Calu3 (cell line): Measurements from ENCODE around the gene PBLD. TPM values are rescaled to one million over a fixed set of nuclear protein-coding genes. Genes with fewer than 3 reads are reported as not detected.

Experiments used
- BruUV-seq: library from RNA; stranded (reverse); fragments of 400-500 nt; replicated peaks from 2 replicates; lab custom pipeline; 2021; lab: Mats Ljungman, UMichigan
- CTCF ChIA-PET: fragments of 300-600 bp; sonication (Branson Sonifier 250); formaldehyde crosslinking; loops from one replicate; lab custom pipeline; 2022; ENCODE audit warnings: antibody characterized with exemption; lab: Charles Lee
- DNase-seq: peaks from one replicate; pipeline ENCODE4 v3.0.0; 2022
- H3K27ac Mint-ChIP-seq: one replicate; pipeline ENCODE4 v1.8.0; 2022; ENCODE audit warnings: mixed read lengths; ENCODE audit not compliant: unreplicated experiment
- H3K27me3 Mint-ChIP-seq: one replicate; pipeline ENCODE4 v1.8.0; 2022; ENCODE audit warnings: mixed read lengths; ENCODE audit not compliant: unreplicated experiment
- H3K36me3 Mint-ChIP-seq: one replicate; pipeline ENCODE4 v1.8.0; 2022; ENCODE audit warnings: mild to moderate bottlenecking, moderate library complexity, mixed read lengths; ENCODE audit not compliant: insufficient read depth, unreplicated experiment
- H3K4me1 Mint-ChIP-seq: one replicate; pipeline ENCODE4 v1.8.0; 2022; ENCODE audit warnings: mild to moderate bottlenecking, low read depth, mixed read lengths; ENCODE audit not compliant: unreplicated experiment
- H3K4me3 Mint-ChIP-seq: one replicate; pipeline ENCODE4 v1.8.0; 2022; ENCODE audit warnings: mild to moderate bottlenecking, low read depth, moderate library complexity, mixed read lengths; ENCODE audit not compliant: unreplicated experiment
- H3K9me3 Mint-ChIP-seq: one replicate; pipeline ENCODE4 v1.8.0; 2022; ENCODE audit warnings: low read depth, mixed read lengths; ENCODE audit not compliant: unreplicated experiment
- intact Hi-C: fragments of 100-400 bp; cut with micrococcal nuclease; formaldehyde crosslinking; loops from one replicate; pipeline ENCODE4 v1.10.0; 2022; ENCODE audit not compliant: unreplicated experiment
- total RNA-seq: library from RNA; stranded (reverse); gene quantifications from 2 replicates; pipeline ENCODE4 v1.2.3, GENCODE V29; 2022
- TF ChIP-seq, protein P1 (sequence below): fragments of 200-600 bp; IDR thresholded peaks from one replicate; pipeline ENCODE4 v1.8.0; 2022; ENCODE audit warnings: antibody characterized with exemption; ENCODE audit not compliant: unreplicated experiment

PBLD gene
- total RNA-seq, 1 experiment from 2014 or later: 8.9 TPM

- intact Hi-C loops: no loop called here
- H3K27me3 Mint-ChIP-seq: peaks cover 14% of the 10 kb centered on the region
- CTCF ChIA-PET: no interaction called here
These were observed 71.4 kb downstream of the PBLD start for GRCh38 chr10:68261132-68261856.

GRCh38 chr10:68253346-68253745, 79.4 kb downstream of the PBLD start:
- Mint-ChIP-seq H3K4me1 (no peaks in the 10 kb centered on the region), H3K4me3 (no peak overlapping the region), H3K36me3 (no peaks in the 10 kb centered on the region), H3K9me3 (no peaks in the 10 kb centered on the region), H3K27ac (no peak overlapping the region), H3K27me3 (peaks cover 60% of the 10 kb centered on the region)
- CTCF ChIA-PET: no interaction called here
- TF ChIP-seq, protein P1, sequence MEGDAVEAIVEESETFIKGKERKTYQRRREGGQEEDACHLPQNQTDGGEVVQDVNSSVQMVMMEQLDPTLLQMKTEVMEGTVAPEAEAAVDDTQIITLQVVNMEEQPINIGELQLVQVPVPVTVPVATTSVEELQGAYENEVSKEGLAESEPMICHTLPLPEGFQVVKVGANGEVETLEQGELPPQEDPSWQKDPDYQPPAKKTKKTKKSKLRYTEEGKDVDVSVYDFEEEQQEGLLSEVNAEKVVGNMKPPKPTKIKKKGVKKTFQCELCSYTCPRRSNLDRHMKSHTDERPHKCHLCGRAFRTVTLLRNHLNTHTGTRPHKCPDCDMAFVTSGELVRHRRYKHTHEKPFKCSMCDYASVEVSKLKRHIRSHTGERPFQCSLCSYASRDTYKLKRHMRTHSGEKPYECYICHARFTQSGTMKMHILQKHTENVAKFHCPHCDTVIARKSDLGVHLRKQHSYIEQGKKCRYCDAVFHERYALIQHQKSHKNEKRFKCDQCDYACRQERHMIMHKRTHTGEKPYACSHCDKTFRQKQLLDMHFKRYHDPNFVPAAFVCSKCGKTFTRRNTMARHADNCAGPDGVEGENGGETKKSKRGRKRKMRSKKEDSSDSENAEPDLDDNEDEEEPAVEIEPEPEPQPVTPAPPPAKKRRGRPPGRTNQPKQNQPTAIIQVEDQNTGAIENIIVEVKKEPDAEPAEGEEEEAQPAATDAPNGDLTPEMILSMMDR: no peak
- intact Hi-C loops: no loop called here
- no peak for DNase-seq
- BruUV-seq: no TSS peak

More at GRCh38 chr10:68261132-68261856, 71.4 kb downstream of the PBLD start:
- Mint-ChIP-seq H3K4me3 (no peak overlapping the region), H3K9me3 (peaks cover 3% of the 10 kb centered on the region), H3K4me1 (no peaks in the 10 kb centered on the region), H3K27ac (no peak overlapping the region), H3K36me3 (no peaks in the 10 kb centered on the region)
- TF ChIP-seq, protein P1: no peak
- no TSS peak for BruUV-seq
- DNase-seq: no peak

GRCh38 chr10:68251625-68252495, 80.9 kb downstream of the PBLD start:
- H3K27ac Mint-ChIP-seq: no peak overlapping the region
- no peaks in the 10 kb centered on the region for H3K36me3 Mint-ChIP-seq
- CTCF ChIA-PET: no interaction called here
- peaks cover 52% of the 10 kb centered on the region for H3K27me3 Mint-ChIP-seq
- no peaks in the 10 kb centered on the region for H3K4me1 Mint-ChIP-seq
- BruUV-seq: no TSS peak
- H3K4me3 Mint-ChIP-seq: no peak overlapping the region
- TF ChIP-seq, protein P1: no peak
- DNase-seq: no peak
- H3K9me3 Mint-ChIP-seq: no peaks in the 10 kb centered on the region
- intact Hi-C loops: no loop called here

DNA sequence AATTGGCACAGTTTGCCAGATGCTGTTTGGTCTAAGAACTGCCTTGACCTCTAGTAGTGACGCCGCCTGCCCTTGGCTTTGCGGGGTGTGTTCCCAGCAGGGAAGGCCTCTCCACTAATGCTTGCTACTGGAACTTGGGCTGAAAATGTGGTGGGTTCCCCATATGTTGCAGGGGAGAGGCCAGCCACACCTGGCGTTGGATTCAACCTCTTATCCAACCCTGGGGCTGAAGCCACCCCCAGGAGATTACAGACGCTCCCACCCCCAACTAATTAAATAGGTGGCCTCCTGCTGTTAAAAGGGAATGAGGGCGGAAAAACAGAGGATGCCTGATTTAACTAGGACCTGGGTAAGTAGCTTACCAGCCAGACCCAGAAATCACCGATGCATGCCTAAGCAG, 81.6 kb downstream of the PBLD start:
- H3K27me3 Mint-ChIP-seq: peaks cover 45% of the 10 kb centered on the region
- TF ChIP-seq, protein P1: no peak
- CTCF ChIA-PET: no interaction called here

More for the DNA sequence above, 81.6 kb downstream of the PBLD start:
- intact Hi-C loops: no loop called here
- no peak for DNase-seq
- no TSS peak for BruUV-seq
- Mint-ChIP-seq H3K4me1 (no peaks in the 10 kb centered on the region), H3K9me3 (no peaks in the 10 kb centered on the region), H3K36me3 (no peaks in the 10 kb centered on the region), H3K27ac (no peak overlapping the region), H3K4me3 (no peak overlapping the region)
